Activated T-cell treated with anti-CD3 and anti-CD28 coated beads, Interleukin-2, amount 50 U/mL, for 4 hours (primary cell): ENCODE data around the gene TP73. TPM values are rescaled to one million over a fixed set of nuclear protein-coding genes. Genes with fewer than 3 reads are reported as not detected.

Experiments used
- ATAC-seq, 2 donors: fragments of 200-7000 bp; cut with Tn5 transposase; one replicate each; pipeline ENCODE4 v1.10.0; 2021
- DNase-seq: peaks from one replicate; pipeline ENCODE4 v3.0.0-alpha.2; 2020
- H3K27me3 Mint-ChIP-seq: one replicate; pipeline ENCODE4 v1.8.0; 2021; ENCODE audit warnings: low read depth, mixed read lengths
- H3K36me3 Mint-ChIP-seq: one replicate; pipeline ENCODE4 v1.8.0; 2022; ENCODE audit warnings: mixed read lengths; ENCODE audit not compliant: insufficient read depth
- H3K4me1 Mint-ChIP-seq: one replicate; pipeline ENCODE4 v1.8.0; 2021; ENCODE audit warnings: low read depth, mixed read lengths
- H3K4me3 Mint-ChIP-seq: one replicate; pipeline ENCODE4 v1.8.0; 2021; ENCODE audit warnings: mild to moderate bottlenecking, moderate library complexity, mixed read lengths
- H3K9me3 Mint-ChIP-seq: one replicate; pipeline ENCODE4 v1.8.0; 2021; ENCODE audit warnings: mixed read lengths
- total RNA-seq, 3 donors: library from RNA; stranded (reverse); gene quantifications; one replicate each; pipeline ENCODE4 v1.2.1, GENCODE V29; 2021

The TP73 gene
- total RNA-seq, 3 donors from 2014 or later: 0.05 to 0.16 (median 0.08) TPM

- no peak for ATAC-seq
- no peaks in the 10 kb centered on the region for H3K27me3 Mint-ChIP-seq
- H3K36me3 Mint-ChIP-seq: no peaks in the 10 kb centered on the region
- H3K9me3 Mint-ChIP-seq: no peaks in the 10 kb centered on the region
- DNase-seq: no peak
- H3K4me3 Mint-ChIP-seq: no peak overlapping the region
- H3K4me1 Mint-ChIP-seq: peaks cover 25% of the 10 kb centered on the region
Observed at GRCh38 chr1:3675436-3675835, 23.1 kb downstream of the TP73 start.

- Mint-ChIP-seq H3K9me3 (no peaks in the 10 kb centered on the region), H3K36me3 (no peaks in the 10 kb centered on the region), H3K4me3 (no peak overlapping the region), H3K27me3 (no peaks in the 10 kb centered on the region), H3K4me1 (peaks cover 25% of the 10 kb centered on the region)
- no peak for DNase-seq
- ATAC-seq: peak; percentile 39 to 46
Observed at GRCh38 chr1:3676581-3677470, 24.5 kb downstream of the TP73 start.

DNA sequence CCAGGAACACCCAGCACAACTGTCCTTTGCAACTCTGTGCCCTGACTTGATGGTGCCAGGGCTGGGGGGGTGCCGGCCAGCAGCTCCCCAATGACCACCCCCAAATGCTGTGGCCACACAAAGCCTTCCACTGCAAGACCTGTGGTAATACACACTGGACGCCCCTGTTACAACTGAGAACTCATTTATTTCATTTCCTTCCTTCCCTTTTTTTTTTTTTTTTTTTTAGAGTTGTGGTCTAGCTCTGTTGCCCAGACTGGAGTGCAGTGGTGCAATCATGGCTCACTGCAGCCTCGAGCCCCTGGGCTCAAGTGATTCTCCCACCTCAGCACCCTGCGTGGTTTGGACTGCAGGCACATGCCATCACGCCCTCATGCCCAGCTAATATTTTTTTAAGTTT is 25.2 kb downstream of the TP73 start:
- no peak for ATAC-seq
- Mint-ChIP-seq H3K36me3 (no peaks in the 10 kb centered on the region), H3K9me3 (no peaks in the 10 kb centered on the region), H3K27me3 (no peaks in the 10 kb centered on the region), H3K4me1 (peaks cover 25% of the 10 kb centered on the region), H3K4me3 (no peak overlapping the region)
- DNase-seq: no peak

DNA sequence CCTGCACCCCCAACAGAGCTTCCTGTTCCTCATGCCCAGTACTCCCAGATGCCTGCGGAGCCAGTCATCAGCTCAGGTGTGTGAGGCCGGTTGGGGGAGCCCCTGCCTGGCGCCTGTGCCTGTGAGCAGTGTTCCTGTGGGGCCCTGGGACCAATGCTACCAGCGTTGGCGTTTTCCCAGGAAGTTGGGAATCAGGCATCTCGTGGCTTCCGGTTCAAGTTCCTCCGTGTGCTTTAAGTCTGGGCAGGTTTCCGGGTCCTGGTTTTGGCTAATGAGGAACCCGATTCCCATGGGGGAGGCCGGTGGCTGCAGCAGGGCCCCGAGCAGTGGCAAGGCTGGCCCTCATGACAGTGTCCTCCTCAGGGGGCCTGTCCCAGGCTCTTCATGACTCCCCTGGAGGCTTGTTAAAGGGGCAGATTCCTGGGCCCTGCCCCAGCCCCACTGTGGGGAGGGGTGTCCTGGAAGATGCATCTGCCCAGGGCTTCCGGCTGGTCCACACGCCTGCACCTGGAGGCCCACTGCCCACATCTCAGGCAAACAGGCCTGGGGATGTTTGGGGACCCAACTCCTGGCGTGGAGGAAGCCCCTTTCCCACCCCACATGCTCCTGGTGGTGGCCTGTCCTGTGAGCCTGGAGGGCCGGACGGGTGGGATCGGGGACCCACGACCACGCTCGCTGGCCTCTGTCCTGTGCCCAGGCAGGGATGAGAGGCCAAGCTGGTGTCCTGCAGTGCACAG is 26.2 kb downstream of the TP73 start:
- Mint-ChIP-seq H3K4me3 (no peak overlapping the region), H3K9me3 (no peaks in the 10 kb centered on the region), H3K27me3 (peaks cover 5% of the 10 kb centered on the region), H3K36me3 (no peaks in the 10 kb centered on the region), H3K4me1 (peaks cover 20% of the 10 kb centered on the region)
- no peak for DNase-seq
- no peak for ATAC-seq

- ATAC-seq (no peak), DNase-seq (no peak)
- peaks cover 21% of the 10 kb centered on the region for H3K4me1 Mint-ChIP-seq
- H3K27me3 Mint-ChIP-seq: peaks cover 5% of the 10 kb centered on the region
- H3K4me3 Mint-ChIP-seq: no peak overlapping the region
- no peaks in the 10 kb centered on the region for H3K9me3 Mint-ChIP-seq
- H3K36me3 Mint-ChIP-seq: no peaks in the 10 kb centered on the region
Observed at GRCh38 chr1:3679098-3679555, 26.8 kb downstream of the TP73 start.

DNA sequence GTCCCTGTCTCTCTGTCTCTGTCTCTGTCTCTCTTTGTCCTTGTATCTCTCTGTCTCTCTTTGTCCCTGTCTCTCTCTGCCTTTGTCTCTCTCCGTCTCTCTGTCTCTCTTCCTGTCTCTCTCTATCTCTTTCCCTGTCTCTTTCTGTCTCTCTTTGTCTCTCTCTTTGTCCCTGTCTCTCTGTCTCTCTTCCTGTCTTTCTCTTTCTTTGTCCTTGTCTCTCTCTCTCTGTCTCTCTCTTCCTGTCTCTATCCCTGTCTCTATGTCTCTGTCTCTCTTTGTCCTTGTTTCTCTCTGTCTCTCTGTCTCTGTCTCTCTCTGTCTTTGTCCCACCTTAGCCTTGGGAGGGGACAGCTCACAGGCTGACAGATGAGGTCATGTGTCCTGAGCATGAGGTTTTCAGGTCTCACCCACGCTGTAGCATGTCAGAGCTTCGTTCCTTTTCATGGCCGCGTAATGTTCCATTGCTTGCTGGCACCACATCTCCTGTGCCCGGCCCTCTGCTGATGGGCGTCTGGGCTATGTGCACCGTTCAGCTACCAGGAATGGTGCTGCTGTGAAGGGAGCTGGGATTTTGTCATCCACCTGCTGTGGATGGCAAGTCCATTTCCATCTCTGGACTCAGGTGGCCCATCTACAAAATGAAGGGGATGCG is 27.6 kb downstream of the TP73 start:
- no peak for DNase-seq
- ATAC-seq: no peak
- H3K4me3 Mint-ChIP-seq: no peak overlapping the region
- peaks cover 21% of the 10 kb centered on the region for H3K4me1 Mint-ChIP-seq
- no peaks in the 10 kb centered on the region for H3K36me3 Mint-ChIP-seq
- H3K27me3 Mint-ChIP-seq: peaks cover 5% of the 10 kb centered on the region
- H3K9me3 Mint-ChIP-seq: no peaks in the 10 kb centered on the region

GRCh38 chr1:3680488-3681230 is 28.3 kb downstream of the TP73 start:
- H3K4me3 Mint-ChIP-seq: no peak overlapping the region
- no peaks in the 10 kb centered on the region for H3K9me3 Mint-ChIP-seq
- peaks cover 21% of the 10 kb centered on the region for H3K4me1 Mint-ChIP-seq
- no peaks in the 10 kb centered on the region for H3K36me3 Mint-ChIP-seq
- DNase-seq (no peak), ATAC-seq (no peak)
- H3K27me3 Mint-ChIP-seq: peaks cover 9% of the 10 kb centered on the region

DNA sequence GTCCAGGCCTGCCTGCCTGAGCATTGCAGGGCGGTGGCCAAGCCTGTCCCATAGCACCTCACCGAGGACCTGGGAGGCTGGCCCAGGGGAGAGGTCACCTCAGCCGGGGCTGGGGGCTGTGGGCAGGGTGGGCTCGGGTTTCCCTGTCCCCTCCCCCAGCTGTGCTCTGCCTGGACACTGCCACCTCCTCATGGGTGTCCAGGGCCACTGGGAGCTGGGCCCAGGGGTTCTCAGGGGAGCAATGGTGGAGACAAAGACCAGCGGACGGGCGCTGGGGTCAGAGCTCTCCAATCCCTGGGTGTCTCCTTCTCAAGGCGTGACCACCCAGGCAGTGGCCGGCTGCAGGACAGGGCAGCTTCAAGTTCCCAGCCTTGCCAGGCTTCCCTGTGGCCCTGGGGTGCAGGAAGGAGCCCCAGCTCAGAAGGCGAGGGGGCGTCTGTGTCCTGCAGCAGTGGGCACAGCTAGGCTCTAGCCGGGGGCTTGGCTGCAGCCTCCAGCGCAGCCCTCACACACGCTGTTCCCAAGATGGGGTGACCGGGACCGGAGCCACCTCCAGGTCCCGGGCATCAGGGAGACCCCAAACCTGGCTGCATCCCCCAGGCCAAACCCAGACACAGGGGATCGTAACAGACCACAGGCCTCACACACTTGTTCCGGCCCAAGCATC is 29.0 kb downstream of the TP73 start:
- ATAC-seq: no peak

DNA sequence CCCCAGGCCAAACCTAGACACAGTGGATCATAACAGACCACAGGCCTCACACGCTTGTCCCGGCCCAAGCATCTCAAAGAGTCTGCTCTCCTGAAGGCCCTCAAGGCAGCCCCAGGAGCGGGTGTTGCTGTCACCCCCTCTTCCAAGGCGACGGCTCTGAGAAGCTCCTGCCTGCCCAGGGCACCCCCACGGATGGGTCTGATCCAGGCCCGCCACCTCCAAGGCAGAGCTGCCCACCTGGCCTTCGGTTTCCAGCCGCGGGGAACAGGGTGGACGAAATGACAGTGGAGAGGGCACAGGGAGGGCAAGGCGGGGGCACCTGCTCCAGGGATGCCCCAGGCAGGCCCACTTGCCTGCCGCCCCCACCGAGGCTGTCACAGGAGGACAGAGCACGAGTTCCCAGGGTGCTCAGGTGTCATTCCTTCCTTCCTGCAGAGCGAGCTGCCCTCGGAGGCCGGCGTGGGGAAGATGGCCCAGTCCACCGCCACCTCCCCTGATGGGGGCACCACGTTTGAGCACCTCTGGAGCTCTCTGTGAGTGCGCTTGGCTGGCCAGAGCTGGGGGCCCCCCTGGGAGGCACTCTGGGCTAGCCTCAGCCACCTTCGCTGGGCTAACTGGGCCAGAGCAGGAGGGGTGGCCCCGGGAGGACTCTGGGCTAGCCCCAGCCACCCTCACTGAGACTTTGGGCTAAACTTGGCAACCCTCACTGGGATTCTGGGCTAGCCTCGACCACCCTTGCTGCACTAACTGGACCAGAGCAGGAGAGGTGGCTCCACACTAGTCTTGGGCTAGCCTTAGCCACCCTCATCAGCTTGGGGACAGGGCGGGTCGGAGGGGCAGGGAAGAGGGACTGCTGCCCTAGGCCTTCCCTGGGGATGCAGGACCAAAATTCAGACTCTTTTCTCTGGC is 29.8 kb downstream of the TP73 start:
- no peak overlapping the region for H3K4me3 Mint-ChIP-seq

More for the DNA sequence above, 29.0 kb downstream of the TP73 start:
- peaks cover 9% of the 10 kb centered on the region for H3K27me3 Mint-ChIP-seq
- no peaks in the 10 kb centered on the region for H3K9me3 Mint-ChIP-seq
- DNase-seq: no peak
- H3K4me1 Mint-ChIP-seq: peaks cover 21% of the 10 kb centered on the region
- H3K36me3 Mint-ChIP-seq: no peaks in the 10 kb centered on the region
- no peak overlapping the region for H3K4me3 Mint-ChIP-seq

DNA sequence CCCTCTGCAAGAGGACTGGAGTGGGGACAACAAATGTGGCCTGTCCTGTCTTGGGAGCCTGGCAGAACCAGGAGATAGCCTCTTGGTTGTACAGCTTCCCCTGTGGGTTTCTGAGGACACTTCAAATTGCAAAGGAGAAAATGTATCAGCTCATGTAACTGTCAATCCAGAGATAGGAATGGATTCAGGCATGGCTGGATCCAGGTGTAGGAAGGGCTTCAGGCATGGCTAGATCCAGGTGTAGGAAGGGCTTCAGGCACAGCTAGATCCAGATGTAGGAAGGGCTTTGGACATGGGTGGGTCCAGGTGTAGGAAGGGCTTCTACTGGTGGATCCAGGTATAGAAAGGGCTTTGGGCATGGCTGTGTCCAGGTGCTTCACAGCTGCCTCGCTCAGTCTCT is 30.9 kb downstream of the TP73 start:
- peaks cover 11% of the 10 kb centered on the region for H3K27me3 Mint-ChIP-seq
- no peaks in the 10 kb centered on the region for H3K9me3 Mint-ChIP-seq
- DNase-seq: no peak
- H3K4me3 Mint-ChIP-seq: no peak overlapping the region
- peaks cover 10% of the 10 kb centered on the region for H3K4me1 Mint-ChIP-seq
- no peaks in the 10 kb centered on the region for H3K36me3 Mint-ChIP-seq
- no peak for ATAC-seq

More for the DNA sequence above, 29.8 kb downstream of the TP73 start:
- ATAC-seq: no peak
- peaks cover 19% of the 10 kb centered on the region for H3K4me1 Mint-ChIP-seq
- H3K27me3 Mint-ChIP-seq: peaks cover 9% of the 10 kb centered on the region
- no peak for DNase-seq
- no peaks in the 10 kb centered on the region for H3K9me3 Mint-ChIP-seq
- H3K36me3 Mint-ChIP-seq: no peaks in the 10 kb centered on the region

DNA sequence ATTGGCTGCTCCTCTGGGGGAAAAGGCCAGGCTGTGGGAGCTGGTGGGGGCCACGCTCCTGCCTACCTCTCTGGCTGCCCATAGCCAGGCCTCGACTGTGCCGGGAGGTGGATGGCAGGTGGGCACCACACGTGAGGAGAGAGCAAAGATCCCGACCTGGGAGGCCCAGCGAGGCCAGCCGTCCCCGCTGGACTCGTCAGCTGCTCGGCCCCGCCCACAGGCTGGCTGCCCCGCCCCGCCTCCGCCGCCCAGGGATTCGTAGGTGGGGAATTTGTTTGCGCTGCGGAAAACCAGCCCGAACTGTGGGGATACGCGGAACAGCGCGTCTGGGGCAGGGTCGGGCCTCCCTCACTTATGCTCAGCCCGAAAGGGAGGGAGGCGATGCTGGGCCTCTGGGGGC is 31.7 kb downstream of the TP73 start:
- DNase-seq: no peak
- Mint-ChIP-seq H3K9me3 (no peaks in the 10 kb centered on the region), H3K36me3 (no peaks in the 10 kb centered on the region), H3K4me1 (peaks cover 8% of the 10 kb centered on the region), H3K27me3 (peaks cover 11% of the 10 kb centered on the region), H3K4me3 (no peak overlapping the region)
- ATAC-seq: no peak

- DNase-seq (no peak), ATAC-seq (no peak)
- Mint-ChIP-seq H3K36me3 (no peaks in the 10 kb centered on the region), H3K4me3 (no peak overlapping the region), H3K4me1 (peaks cover 2% of the 10 kb centered on the region), H3K9me3 (no peaks in the 10 kb centered on the region), H3K27me3 (peaks cover 11% of the 10 kb centered on the region)
Observed at GRCh38 chr1:3685222-3685621, 32.9 kb downstream of the TP73 start.

DNA sequence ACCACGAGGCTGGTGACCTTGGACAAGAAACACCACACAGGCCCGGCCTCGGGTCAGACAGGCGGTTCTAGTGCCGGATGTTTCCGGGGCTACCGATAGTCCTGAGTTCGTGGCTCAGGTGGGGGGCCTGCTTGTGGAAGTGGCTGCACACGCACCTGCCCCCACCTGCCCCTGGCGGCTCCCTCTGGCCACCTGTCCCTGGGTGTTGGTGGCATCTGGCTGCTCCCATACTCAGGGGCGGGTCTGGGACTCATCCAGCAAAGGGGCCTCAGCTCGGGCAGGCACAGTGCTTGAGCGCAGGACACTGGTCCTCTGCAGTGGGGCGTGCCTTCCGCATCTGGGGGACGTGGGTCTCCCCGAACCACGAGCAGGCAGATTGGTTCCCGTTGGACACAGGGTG is 33.6 kb downstream of the TP73 start:
- ATAC-seq (no peak), DNase-seq (no peak)
- H3K27me3 Mint-ChIP-seq: peaks cover 11% of the 10 kb centered on the region
- no peak overlapping the region for H3K4me3 Mint-ChIP-seq
- H3K36me3 Mint-ChIP-seq: no peaks in the 10 kb centered on the region
- no peaks in the 10 kb centered on the region for H3K9me3 Mint-ChIP-seq
- peaks cover 2% of the 10 kb centered on the region for H3K4me1 Mint-ChIP-seq
